ENCODE results near the gene PCSK5. TPM values are rescaled to one million over a fixed set of nuclear protein-coding genes. Genes with fewer than 3 reads are reported as not detected.

The PCSK5 gene
- total RNA-seq, 1 experiment from 2014 or later: 6.9 TPM

GRCh38 chr9:76162751-76163500 lies 272.5 kb downstream of the PCSK5 start (continued):
- TF ChIP-seq ATF3 (IDR thresholded peaks at IDR 0.05): no peak

DNA sequence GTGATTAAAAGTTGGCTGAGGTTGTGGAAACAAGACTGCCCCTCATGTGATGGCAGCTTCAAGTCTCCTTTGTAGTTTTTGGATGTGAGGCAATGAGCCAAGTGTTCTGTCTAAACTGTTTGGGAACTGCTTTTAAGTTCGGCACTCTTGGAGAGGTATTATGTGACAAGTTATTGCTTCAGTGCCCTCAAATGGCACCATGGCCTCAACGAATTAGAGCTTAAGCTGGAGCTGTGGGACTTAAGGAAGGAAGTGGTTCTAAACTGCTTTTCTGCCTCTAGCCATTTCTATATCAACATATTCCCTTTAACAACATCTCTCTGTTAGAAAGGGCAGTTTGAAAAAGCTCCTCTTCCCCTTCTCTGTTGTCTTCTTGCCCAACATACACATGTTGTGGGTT lies 276.1 kb downstream of the PCSK5 start:
- H2AFZ ChIP-seq (ENCODE audit: low read depth, low read length, poor library complexity, severe bottlenecking): no peak overlapping the region
- H3K36me3 ChIP-seq (ENCODE audit: control insufficient read depth in 1 of 2, insufficient read depth in 2 of 2, low read length in 2 of 2): no peaks in the 10 kb centered on the region
- no peak for TF ChIP-seq YY1 (IDR thresholded peaks at IDR 0.05; ENCODE audit: extremely low read depth, insufficient replicate concordance, low read depth, low read length)
- no peak for TF ChIP-seq CEBPB (IDR thresholded peaks at IDR 0.05; ENCODE audit: low read depth)
- no peak for TF ChIP-seq EZH2 (IDR thresholded peaks at IDR 0.05)
- TF ChIP-seq RAD21 (IDR thresholded peaks at IDR 0.05; ENCODE audit: low read depth): no peak
- TF ChIP-seq, protein P1, sequence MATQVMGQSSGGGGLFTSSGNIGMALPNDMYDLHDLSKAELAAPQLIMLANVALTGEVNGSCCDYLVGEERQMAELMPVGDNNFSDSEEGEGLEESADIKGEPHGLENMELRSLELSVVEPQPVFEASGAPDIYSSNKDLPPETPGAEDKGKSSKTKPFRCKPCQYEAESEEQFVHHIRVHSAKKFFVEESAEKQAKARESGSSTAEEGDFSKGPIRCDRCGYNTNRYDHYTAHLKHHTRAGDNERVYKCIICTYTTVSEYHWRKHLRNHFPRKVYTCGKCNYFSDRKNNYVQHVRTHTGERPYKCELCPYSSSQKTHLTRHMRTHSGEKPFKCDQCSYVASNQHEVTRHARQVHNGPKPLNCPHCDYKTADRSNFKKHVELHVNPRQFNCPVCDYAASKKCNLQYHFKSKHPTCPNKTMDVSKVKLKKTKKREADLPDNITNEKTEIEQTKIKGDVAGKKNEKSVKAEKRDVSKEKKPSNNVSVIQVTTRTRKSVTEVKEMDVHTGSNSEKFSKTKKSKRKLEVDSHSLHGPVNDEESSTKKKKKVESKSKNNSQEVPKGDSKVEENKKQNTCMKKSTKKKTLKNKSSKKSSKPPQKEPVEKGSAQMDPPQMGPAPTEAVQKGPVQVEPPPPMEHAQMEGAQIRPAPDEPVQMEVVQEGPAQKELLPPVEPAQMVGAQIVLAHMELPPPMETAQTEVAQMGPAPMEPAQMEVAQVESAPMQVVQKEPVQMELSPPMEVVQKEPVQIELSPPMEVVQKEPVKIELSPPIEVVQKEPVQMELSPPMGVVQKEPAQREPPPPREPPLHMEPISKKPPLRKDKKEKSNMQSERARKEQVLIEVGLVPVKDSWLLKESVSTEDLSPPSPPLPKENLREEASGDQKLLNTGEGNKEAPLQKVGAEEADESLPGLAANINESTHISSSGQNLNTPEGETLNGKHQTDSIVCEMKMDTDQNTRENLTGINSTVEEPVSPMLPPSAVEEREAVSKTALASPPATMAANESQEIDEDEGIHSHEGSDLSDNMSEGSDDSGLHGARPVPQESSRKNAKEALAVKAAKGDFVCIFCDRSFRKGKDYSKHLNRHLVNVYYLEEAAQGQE (IDR thresholded peaks at IDR 0.05; ENCODE audit: low read depth): no peak
- no peak for TF ChIP-seq EGR1 (IDR thresholded peaks at IDR 0.05; ENCODE audit: low read depth)
- no peak for TF ChIP-seq FOSL1 (IDR thresholded peaks at IDR 0.05; ENCODE audit: low read depth)
- no peak for TF ChIP-seq ZFX (IDR thresholded peaks at IDR 0.05)
- no peak for TF ChIP-seq MAX (IDR thresholded peaks at IDR 0.05)
- no peak for TF ChIP-seq JUND (IDR thresholded peaks at IDR 0.05)
- TF ChIP-seq, protein P2, sequence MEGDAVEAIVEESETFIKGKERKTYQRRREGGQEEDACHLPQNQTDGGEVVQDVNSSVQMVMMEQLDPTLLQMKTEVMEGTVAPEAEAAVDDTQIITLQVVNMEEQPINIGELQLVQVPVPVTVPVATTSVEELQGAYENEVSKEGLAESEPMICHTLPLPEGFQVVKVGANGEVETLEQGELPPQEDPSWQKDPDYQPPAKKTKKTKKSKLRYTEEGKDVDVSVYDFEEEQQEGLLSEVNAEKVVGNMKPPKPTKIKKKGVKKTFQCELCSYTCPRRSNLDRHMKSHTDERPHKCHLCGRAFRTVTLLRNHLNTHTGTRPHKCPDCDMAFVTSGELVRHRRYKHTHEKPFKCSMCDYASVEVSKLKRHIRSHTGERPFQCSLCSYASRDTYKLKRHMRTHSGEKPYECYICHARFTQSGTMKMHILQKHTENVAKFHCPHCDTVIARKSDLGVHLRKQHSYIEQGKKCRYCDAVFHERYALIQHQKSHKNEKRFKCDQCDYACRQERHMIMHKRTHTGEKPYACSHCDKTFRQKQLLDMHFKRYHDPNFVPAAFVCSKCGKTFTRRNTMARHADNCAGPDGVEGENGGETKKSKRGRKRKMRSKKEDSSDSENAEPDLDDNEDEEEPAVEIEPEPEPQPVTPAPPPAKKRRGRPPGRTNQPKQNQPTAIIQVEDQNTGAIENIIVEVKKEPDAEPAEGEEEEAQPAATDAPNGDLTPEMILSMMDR (IDR thresholded peaks at IDR 0.05 in 2 of 3, conservative IDR thresholded peaks at IDR 0.05 in 1 of 3; ENCODE audit: borderline replicate concordance in 1 of 3, insufficient read depth in 1 of 3, low read depth in 2 of 3, low read length in 2 of 3): no peak
- TF ChIP-seq, protein P3, sequence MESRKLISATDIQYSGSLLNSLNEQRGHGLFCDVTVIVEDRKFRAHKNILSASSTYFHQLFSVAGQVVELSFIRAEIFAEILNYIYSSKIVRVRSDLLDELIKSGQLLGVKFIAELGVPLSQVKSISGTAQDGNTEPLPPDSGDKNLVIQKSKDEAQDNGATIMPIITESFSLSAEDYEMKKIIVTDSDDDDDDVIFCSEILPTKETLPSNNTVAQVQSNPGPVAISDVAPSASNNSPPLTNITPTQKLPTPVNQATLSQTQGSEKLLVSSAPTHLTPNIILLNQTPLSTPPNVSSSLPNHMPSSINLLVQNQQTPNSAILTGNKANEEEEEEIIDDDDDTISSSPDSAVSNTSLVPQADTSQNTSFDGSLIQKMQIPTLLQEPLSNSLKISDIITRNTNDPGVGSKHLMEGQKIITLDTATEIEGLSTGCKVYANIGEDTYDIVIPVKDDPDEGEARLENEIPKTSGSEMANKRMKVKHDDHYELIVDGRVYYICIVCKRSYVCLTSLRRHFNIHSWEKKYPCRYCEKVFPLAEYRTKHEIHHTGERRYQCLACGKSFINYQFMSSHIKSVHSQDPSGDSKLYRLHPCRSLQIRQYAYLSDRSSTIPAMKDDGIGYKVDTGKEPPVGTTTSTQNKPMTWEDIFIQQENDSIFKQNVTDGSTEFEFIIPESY (IDR thresholded peaks at IDR 0.05; ENCODE audit: extremely low read depth, insufficient replicate concordance, low read length): no peak
- TF ChIP-seq EZH2phosphoT487 (IDR thresholded peaks at IDR 0.05; ENCODE audit: borderline replicate concordance): no peak
- H3K4me3 ChIP-seq (replicated peaks in 1 of 2; ENCODE audit: low read depth in 1 of 2, low read length in 2 of 2): no peak overlapping the region
- no TSS peak for BruUV-seq (replicated peaks)
- no peak overlapping the region for H3K4me2 ChIP-seq (ENCODE audit: low read length)
- CTCF ChIA-PET: no interaction called here
- no peaks in the 10 kb centered on the region for H4K20me1 ChIP-seq (ENCODE audit: insufficient read depth)
- POLR2A ChIA-PET: no interaction called here
- no peaks in the 10 kb centered on the region for H3K79me2 ChIP-seq (ENCODE audit: insufficient read depth, low read length)
- H3K4me1 ChIP-seq (ENCODE audit: control insufficient read depth in 1 of 2, insufficient read depth in 2 of 2, low read length in 2 of 2): no peaks in the 10 kb centered on the region
- H3K9me3 ChIP-seq (ENCODE audit: control insufficient read depth in 1 of 2, insufficient read depth in 1 of 2, low read depth in 1 of 2, low read length in 2 of 2): no peaks in the 10 kb centered on the region
- intact Hi-C loops (cut with micrococcal nuclease): no loop called here
- ATAC-seq (no peak), DNase-seq (ENCODE audit: low read depth, low spot score) (no peak)
- RAD21 ChIA-PET (ENCODE audit: low non-redundant PET in 1 of 2, low total read pairs in 2 of 2, uncharacterized antibody in 2 of 2, unreplicated experiment in 2 of 2): no interaction called here
- no peaks in the 10 kb centered on the region for H3K9me2 ChIP-seq (ENCODE audit: insufficient read depth)
- H3K9ac ChIP-seq (ENCODE audit: low read length): no peak overlapping the region
- no peaks in the 10 kb centered on the region for H3K27me3 ChIP-seq (ENCODE audit: insufficient read depth, low read length)
- H3K27ac ChIP-seq (ENCODE audit: low read depth, low read length): no peak overlapping the region
